GOT3 (cell line): Measurements from ENCODE around the gene GRID1.

Experiments used
- DNase-seq: peaks from one replicate; lab custom pipeline; 2025; ENCODE audit warnings: mixed read lengths; lab: John Stamatoyannopoulos, UW

The GRID1 gene

GRCh38 chr10:86368987-86369386 is 2.4 kb upstream of the GRID1 start:
- no peak for DNase-seq

GRCh38 chr10:86368046-86368445 is 1.5 kb upstream of the GRID1 start:
- DNase-seq: no peak

GRCh38 chr10:86367152-86367951 is 757 bp upstream of the GRID1 start:
- no peak for DNase-seq

- DNase-seq: no peak
Observed at GRCh38 chr10:86366902-86367151, 232 bp upstream of the GRID1 start.

- DNase-seq: no peak
Observed at GRCh38 chr10:86365346-86366032, 1.1 kb downstream of the GRID1 start.

- DNase-seq: no peak
Observed at GRCh38 chr10:86364491-86365345, 1.9 kb downstream of the GRID1 start.

- no peak for DNase-seq
Observed at GRCh38 chr10:86363833-86364490, 2.6 kb downstream of the GRID1 start.

- no peak for DNase-seq
Observed at GRCh38 chr10:86363184-86363832, 3.3 kb downstream of the GRID1 start.

GRCh38 chr10:86362586-86363183 is 3.9 kb downstream of the GRID1 start:
- DNase-seq: no peak

- DNase-seq: no peak
Observed at GRCh38 chr10:86362129-86362527, 4.5 kb downstream of the GRID1 start.

- no peak for DNase-seq
Observed at GRCh38 chr10:86361156-86362128, 5.2 kb downstream of the GRID1 start.

GRCh38 chr10:86360657-86361056 is 5.9 kb downstream of the GRID1 start:
- no peak for DNase-seq

- DNase-seq: no peak
Observed at GRCh38 chr10:86359954-86360353, 6.6 kb downstream of the GRID1 start.

- no peak for DNase-seq
Observed at GRCh38 chr10:86359111-86359510, 7.5 kb downstream of the GRID1 start.

GRCh38 chr10:86357676-86358075 is 8.9 kb downstream of the GRID1 start:
- no peak for DNase-seq

- no peak for DNase-seq
Observed at GRCh38 chr10:86357041-86357440, 9.6 kb downstream of the GRID1 start.

- DNase-seq: no peak
Observed at GRCh38 chr10:86356296-86356695, 10.3 kb downstream of the GRID1 start.

- DNase-seq: no peak
Observed at GRCh38 chr10:86355571-86356038, 11.0 kb downstream of the GRID1 start.

GRCh38 chr10:86354761-86355540 is 11.6 kb downstream of the GRID1 start:
- DNase-seq: no peak
